ENCODE data around the gene UBE2D1.

Gene UBE2D1

DNA sequence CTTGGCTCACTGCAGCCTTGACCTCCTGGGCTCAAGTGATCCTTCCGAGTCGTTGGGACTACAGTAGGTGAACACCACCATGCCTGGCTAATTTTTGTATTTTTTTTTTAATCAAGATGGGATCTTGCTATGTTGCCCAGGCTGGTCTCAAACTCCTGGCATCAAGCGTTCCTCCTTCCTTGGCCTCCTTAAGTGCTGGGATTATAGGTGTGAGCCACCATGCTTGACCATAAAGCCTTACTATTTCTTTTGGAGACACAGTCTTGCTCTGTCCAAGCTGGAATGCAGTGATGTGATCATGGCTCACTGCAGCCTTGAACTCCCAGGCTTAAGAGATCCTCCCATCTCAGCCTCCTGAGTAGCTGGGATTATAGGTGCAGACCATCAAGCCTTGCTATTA is 63.0 kb downstream of the UBE2D1 start:
- H3K4me3 Mint-ChIP-seq = no peak overlapping the region
- no peaks in the 10 kb centered on the region for H3K27me3 Mint-ChIP-seq (ENCODE audit: low read depth, poor library complexity)
- no peaks in the 10 kb centered on the region for H3K9me3 Mint-ChIP-seq
- H3K4me1 Mint-ChIP-seq = no peaks in the 10 kb centered on the region
- TF ChIP-seq, protein P1, sequence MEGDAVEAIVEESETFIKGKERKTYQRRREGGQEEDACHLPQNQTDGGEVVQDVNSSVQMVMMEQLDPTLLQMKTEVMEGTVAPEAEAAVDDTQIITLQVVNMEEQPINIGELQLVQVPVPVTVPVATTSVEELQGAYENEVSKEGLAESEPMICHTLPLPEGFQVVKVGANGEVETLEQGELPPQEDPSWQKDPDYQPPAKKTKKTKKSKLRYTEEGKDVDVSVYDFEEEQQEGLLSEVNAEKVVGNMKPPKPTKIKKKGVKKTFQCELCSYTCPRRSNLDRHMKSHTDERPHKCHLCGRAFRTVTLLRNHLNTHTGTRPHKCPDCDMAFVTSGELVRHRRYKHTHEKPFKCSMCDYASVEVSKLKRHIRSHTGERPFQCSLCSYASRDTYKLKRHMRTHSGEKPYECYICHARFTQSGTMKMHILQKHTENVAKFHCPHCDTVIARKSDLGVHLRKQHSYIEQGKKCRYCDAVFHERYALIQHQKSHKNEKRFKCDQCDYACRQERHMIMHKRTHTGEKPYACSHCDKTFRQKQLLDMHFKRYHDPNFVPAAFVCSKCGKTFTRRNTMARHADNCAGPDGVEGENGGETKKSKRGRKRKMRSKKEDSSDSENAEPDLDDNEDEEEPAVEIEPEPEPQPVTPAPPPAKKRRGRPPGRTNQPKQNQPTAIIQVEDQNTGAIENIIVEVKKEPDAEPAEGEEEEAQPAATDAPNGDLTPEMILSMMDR (IDR thresholded peaks at IDR 0.05) = no peak
- no peak overlapping the region for H3K27ac Mint-ChIP-seq
- H3K36me3 Mint-ChIP-seq (ENCODE audit: low read depth) = peaks cover 50% of the 10 kb centered on the region
- no peak for DNase-seq

DNA sequence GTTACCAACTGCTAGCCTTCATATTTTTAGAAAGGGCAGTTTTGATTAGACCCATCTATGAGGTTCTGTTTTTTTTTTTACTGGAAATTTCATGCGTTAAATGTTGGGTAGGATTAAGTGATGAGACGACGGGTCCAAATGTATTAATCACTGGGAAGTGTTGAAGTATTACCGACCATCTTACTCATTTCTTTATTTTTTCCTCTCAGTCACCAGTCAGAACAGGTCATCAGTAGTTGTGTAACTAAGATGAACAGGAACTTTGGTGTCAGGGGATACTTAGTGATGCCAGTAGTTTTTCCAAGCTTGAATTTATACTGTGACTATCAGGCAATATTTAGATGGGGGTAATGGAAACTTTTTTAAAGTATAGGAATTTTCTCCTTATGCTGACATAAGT is 64.6 kb downstream of the UBE2D1 start:
- no peak overlapping the region for H3K4me3 Mint-ChIP-seq

GRCh38 chr10:58400609-58401008 is 65.8 kb downstream of the UBE2D1 start:
- no peak for DNase-seq
- Mint-ChIP-seq H3K4me3 (no peak overlapping the region), H3K27me3 (ENCODE audit: low read depth, poor library complexity) (no peaks in the 10 kb centered on the region), H3K36me3 (ENCODE audit: low read depth) (peaks cover 27% of the 10 kb centered on the region), H3K27ac (no peak overlapping the region), H3K9me3 (no peaks in the 10 kb centered on the region), H3K4me1 (no peaks in the 10 kb centered on the region)
- TF ChIP-seq, protein P1 (IDR thresholded peaks at IDR 0.05) = no peak

More for the DNA sequence above, 64.6 kb downstream of the UBE2D1 start:
- Mint-ChIP-seq H3K27ac (no peak overlapping the region), H3K9me3 (no peaks in the 10 kb centered on the region), H3K36me3 (ENCODE audit: low read depth) (peaks cover 37% of the 10 kb centered on the region), H3K27me3 (ENCODE audit: low read depth, poor library complexity) (no peaks in the 10 kb centered on the region), H3K4me1 (no peaks in the 10 kb centered on the region)
- TF ChIP-seq, protein P1 (IDR thresholded peaks at IDR 0.05) = no peak
- DNase-seq = no peak

GRCh38 chr10:58404001-58404400 is 69.2 kb downstream of the UBE2D1 start:
- H3K4me1 Mint-ChIP-seq = no peaks in the 10 kb centered on the region
- TF ChIP-seq, protein P1 (IDR thresholded peaks at IDR 0.05) = no peak
- no peaks in the 10 kb centered on the region for H3K9me3 Mint-ChIP-seq
- H3K4me3 Mint-ChIP-seq = no peak overlapping the region
- no peaks in the 10 kb centered on the region for H3K27me3 Mint-ChIP-seq (ENCODE audit: low read depth, poor library complexity)
- DNase-seq = no peak
- H3K36me3 Mint-ChIP-seq (ENCODE audit: low read depth) = no peaks in the 10 kb centered on the region
- H3K27ac Mint-ChIP-seq = no peak overlapping the region

DNA sequence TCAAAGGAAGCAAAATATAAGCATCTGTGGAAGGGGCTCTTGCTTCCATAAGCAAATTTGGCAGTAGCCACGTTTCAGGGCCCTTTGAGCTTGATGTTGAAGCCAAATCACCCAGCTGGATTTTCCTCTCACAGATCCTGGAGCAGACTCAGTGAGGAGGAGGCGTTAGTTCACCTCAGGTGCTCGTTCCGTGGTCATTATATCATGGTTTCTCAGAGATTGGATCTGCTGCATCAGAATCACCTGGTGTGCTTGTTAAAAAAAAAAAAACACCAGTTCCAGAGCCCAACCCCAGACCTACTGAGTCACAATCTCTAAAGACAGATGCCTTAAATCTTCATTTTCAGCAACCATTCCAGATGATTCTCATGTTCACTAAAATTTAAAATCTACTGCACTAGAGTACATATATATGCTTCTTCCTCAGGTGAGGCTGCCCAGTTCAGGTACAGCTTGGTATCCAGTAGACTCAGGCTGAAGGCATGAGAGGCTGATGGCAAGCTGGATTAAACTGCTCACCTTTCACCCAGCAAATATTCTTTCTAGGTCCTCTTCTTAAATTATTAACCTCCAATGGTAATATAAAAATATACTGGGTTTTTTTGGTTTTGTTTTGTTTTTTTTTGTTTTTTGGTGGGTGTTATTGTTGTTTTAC is 75.3 kb downstream of the UBE2D1 start:
- Mint-ChIP-seq H3K9me3 (peaks cover 4% of the 10 kb centered on the region), H3K4me3 (no peak overlapping the region), H3K4me1 (no peaks in the 10 kb centered on the region), H3K27me3 (ENCODE audit: low read depth, poor library complexity) (peaks cover 6% of the 10 kb centered on the region), H3K27ac (no peak overlapping the region), H3K36me3 (ENCODE audit: low read depth) (no peaks in the 10 kb centered on the region)
- no peak for DNase-seq
- TF ChIP-seq, protein P1 (IDR thresholded peaks at IDR 0.05) = no peak

- peaks cover 4% of the 10 kb centered on the region for H3K9me3 Mint-ChIP-seq
- H3K27me3 Mint-ChIP-seq (ENCODE audit: low read depth, poor library complexity) = peaks cover 6% of the 10 kb centered on the region
- H3K4me3 Mint-ChIP-seq = no peak overlapping the region
- no peaks in the 10 kb centered on the region for H3K36me3 Mint-ChIP-seq (ENCODE audit: low read depth)
- H3K27ac Mint-ChIP-seq = no peak overlapping the region
- TF ChIP-seq, protein P1 (IDR thresholded peaks at IDR 0.05) = no peak
- no peak for DNase-seq
- no peaks in the 10 kb centered on the region for H3K4me1 Mint-ChIP-seq
These were observed 77.7 kb downstream of the UBE2D1 start for GRCh38 chr10:58412502-58412961.

Measured in nephron progenitor cell (in vitro differentiated cells).